Chondrocyte (in vitro differentiated cells): ENCODE measurements around the gene ADGB. TPM values are rescaled to one million over a fixed set of nuclear protein-coding genes. Genes with fewer than 3 reads are reported as not detected.

Experiments used
- DNase-seq: peaks from one replicate; pipeline ENCODE4 v3.0.0; 2021; ENCODE audit warnings: mixed read lengths, low spot score
- H3K27ac Mint-ChIP-seq: one replicate; pipeline ENCODE4 v1.8.0; 2021; ENCODE audit warnings: mild to moderate bottlenecking, moderate library complexity, mixed read lengths; ENCODE audit not compliant: unreplicated experiment
- H3K27me3 Mint-ChIP-seq: 2 replicates; pipeline ENCODE4 v1.8.0; 2021; ENCODE audit warnings: low read depth, mixed read lengths
- H3K36me3 Mint-ChIP-seq: 2 replicates; pipeline ENCODE4 v1.8.0; 2021; ENCODE audit warnings: low read depth, mixed read lengths
- H3K4me1 Mint-ChIP-seq: 2 replicates; pipeline ENCODE4 v1.8.0; 2021; ENCODE audit warnings: low read depth, mild to moderate bottlenecking, mixed read lengths
- H3K4me3 Mint-ChIP-seq: one replicate; pipeline ENCODE4 v1.8.0; 2021; ENCODE audit warnings: mild to moderate bottlenecking, moderate library complexity, mixed read lengths; ENCODE audit not compliant: unreplicated experiment
- H3K9me3 Mint-ChIP-seq: 2 replicates; pipeline ENCODE4 v1.8.0; 2021; ENCODE audit warnings: low read depth, mixed read lengths
- total RNA-seq: library from RNA; stranded (reverse); gene quantifications from 3 replicates; pipeline ENCODE4 v1.2.1, GENCODE V29; 2021
- TF ChIP-seq, protein P1 (sequence below): fragments of 200-600 bp; sonication (generic); IDR thresholded peaks from 2 replicates; pipeline ENCODE4 v1.5.0; 2021; ENCODE audit warnings: antibody characterized with exemption, mild to moderate bottlenecking, moderate library complexity

ADGB gene
- total RNA-seq, 1 donor from 2014 or later, result not detected

DNA sequence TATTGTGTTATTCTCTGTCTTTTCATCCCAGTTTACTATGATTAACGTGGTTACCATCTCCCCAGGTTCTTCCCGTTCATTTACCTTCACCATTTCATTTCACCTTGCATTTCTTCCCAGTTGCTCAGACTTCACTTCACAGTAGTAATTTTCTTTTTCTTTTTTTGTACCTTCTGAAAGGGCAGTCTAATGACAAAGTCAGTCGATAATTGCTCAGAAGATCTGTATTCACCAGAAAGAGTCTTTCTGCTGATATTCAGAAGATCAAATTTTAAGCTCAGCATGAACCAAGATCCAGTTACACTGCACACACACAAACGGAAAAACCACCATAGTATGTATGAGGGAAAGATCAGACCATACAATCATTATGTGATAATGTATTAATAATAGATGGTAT, 265.5 kb downstream of the ADGB start:
- H3K4me1 Mint-ChIP-seq, result no peaks in the 10 kb centered on the region
- H3K27ac Mint-ChIP-seq, result no peak overlapping the region
- no peaks in the 10 kb centered on the region for H3K36me3 Mint-ChIP-seq
- H3K4me3 Mint-ChIP-seq, result no peak overlapping the region
- TF ChIP-seq, protein P1, sequence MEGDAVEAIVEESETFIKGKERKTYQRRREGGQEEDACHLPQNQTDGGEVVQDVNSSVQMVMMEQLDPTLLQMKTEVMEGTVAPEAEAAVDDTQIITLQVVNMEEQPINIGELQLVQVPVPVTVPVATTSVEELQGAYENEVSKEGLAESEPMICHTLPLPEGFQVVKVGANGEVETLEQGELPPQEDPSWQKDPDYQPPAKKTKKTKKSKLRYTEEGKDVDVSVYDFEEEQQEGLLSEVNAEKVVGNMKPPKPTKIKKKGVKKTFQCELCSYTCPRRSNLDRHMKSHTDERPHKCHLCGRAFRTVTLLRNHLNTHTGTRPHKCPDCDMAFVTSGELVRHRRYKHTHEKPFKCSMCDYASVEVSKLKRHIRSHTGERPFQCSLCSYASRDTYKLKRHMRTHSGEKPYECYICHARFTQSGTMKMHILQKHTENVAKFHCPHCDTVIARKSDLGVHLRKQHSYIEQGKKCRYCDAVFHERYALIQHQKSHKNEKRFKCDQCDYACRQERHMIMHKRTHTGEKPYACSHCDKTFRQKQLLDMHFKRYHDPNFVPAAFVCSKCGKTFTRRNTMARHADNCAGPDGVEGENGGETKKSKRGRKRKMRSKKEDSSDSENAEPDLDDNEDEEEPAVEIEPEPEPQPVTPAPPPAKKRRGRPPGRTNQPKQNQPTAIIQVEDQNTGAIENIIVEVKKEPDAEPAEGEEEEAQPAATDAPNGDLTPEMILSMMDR, result no peak
- H3K9me3 Mint-ChIP-seq, result no peaks in the 10 kb centered on the region
- H3K27me3 Mint-ChIP-seq, result no peaks in the 10 kb centered on the region
- DNase-seq, result no peak

DNA sequence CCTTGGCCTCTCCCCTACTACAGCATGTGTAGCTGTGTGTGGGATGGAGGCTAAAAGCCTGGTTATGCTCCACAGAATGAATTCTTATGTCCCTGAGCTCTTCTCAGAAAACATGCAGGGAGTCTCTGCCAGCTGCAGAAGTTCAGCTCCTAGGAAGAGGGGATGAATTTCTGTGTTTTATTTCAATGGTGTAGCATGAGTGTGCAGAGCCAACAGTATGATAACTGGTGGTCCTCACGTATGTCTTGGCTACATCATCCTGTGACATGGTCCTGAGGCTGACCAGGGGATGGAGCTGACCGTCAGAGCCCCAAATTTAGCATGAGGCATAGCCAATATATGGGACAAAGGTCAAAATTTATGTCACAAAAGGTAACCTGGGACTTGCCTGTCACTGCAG, 266.1 kb downstream of the ADGB start:
- no peaks in the 10 kb centered on the region for H3K36me3 Mint-ChIP-seq
- no peaks in the 10 kb centered on the region for H3K4me1 Mint-ChIP-seq
- TF ChIP-seq, protein P1, result no peak
- H3K9me3 Mint-ChIP-seq, result no peaks in the 10 kb centered on the region
- H3K27ac Mint-ChIP-seq, result no peak overlapping the region
- no peak overlapping the region for H3K4me3 Mint-ChIP-seq
- no peaks in the 10 kb centered on the region for H3K27me3 Mint-ChIP-seq
- DNase-seq, result no peak

Other genes starting within 250 kb of the ADGB start
- 41.8 to 80.6 TPM (median 76.1 TPM) in 3 replicates for gene RAB32, start 55.1 kb upstream of the ADGB start, total RNA-seq